Measurements from ENCODE around the gene ANKRD63. TPM values are rescaled to one million over a fixed set of nuclear protein-coding genes. Genes with fewer than 3 reads are reported as not detected.

Gene ANKRD63
- total RNA-seq, 6 experiments from 2014 or later = not detected

DNA sequence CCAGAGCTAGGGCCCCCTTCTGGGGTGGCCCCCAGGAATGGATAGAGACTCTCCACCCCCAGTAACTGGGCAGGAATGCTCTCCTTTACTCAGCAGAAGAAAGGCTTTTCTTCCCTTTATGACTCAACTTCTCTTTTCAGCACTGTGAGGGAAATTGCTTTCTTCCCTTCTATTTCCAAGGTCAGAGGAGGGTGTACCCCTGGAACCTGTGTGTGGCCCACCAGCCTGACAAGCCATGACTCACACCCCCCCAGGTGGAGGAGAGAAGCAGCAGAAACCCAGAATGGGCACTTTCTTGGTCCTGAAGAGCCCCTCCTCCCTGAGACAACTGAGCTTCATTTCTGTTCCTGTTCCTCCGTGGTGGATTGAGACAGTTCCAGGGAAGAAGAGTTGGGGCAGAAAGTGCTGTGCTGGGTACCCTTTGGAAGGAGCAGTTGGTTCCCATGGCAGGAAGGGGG is 2.7 kb upstream of the ANKRD63 start:
- Mint-ChIP-seq H3K4me1 (ENCODE audit: low read depth) (peaks cover 13% of the 10 kb centered on the region), H3K36me3 (ENCODE audit: low read depth) (no peaks in the 10 kb centered on the region), H3K27ac (no peak overlapping the region), H3K4me3 (no peak overlapping the region), H3K27me3 (ENCODE audit: insufficient read depth) (peaks cover 33% of the 10 kb centered on the region), H3K9me3 (no peaks in the 10 kb centered on the region)
- DNase-seq = no peak
- TF ChIP-seq CTCF (IDR thresholded peaks at IDR 0.05) = no peak

GRCh38 chr15:40285151-40285550 is 2.3 kb upstream of the ANKRD63 start:
- Mint-ChIP-seq H3K36me3 (ENCODE audit: low read depth) (no peaks in the 10 kb centered on the region), H3K27ac (no peak overlapping the region), H3K4me1 (ENCODE audit: low read depth) (peaks cover 13% of the 10 kb centered on the region), H3K4me3 (no peak overlapping the region), H3K27me3 (ENCODE audit: insufficient read depth) (peaks cover 34% of the 10 kb centered on the region), H3K9me3 (no peaks in the 10 kb centered on the region)
- DNase-seq = peak; percentile 46
- TF ChIP-seq CTCF (IDR thresholded peaks at IDR 0.05) = no peak

DNA sequence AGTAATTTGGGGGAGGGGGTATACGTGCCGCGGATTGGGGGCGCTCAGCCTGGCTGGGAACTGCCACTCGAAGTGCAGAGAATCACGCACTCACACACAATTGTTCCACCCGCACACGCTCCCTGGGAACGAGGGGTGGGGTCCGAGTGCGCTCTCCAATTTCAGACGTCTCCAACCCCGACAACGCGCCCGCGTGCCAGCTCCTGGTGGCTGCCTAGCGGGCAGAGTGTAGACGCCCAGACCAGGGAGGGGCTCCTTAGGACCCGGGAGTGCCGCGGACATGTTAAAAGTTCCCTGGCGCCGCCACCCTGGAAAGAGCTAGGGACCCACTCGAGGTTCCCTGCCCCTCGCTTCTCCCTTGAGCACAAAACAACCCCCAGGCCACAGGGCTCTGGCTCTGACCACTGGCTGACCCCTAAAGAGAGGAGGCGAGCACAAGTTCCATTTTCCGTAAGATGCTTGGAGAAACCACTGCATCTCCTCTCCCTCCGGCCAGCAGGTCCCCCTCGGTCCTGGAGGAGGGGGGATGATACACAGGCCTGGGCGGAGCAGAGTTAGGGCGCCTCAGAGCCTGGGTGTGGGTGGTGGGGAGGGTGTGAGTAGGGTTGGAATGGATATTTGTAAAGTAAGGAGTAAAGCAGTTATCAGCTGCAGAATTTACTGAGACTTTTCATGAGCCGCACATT is 894 bp upstream of the ANKRD63 start:
- H3K36me3 Mint-ChIP-seq (ENCODE audit: low read depth) = no peaks in the 10 kb centered on the region
- H3K9me3 Mint-ChIP-seq = no peaks in the 10 kb centered on the region
- H3K4me3 Mint-ChIP-seq = no peak overlapping the region
- DNase-seq = no peak
- H3K4me1 Mint-ChIP-seq (ENCODE audit: low read depth) = peaks cover 13% of the 10 kb centered on the region
- peaks cover 40% of the 10 kb centered on the region for H3K27me3 Mint-ChIP-seq (ENCODE audit: insufficient read depth)
- no peak for TF ChIP-seq CTCF (IDR thresholded peaks at IDR 0.05)
- no peak overlapping the region for H3K27ac Mint-ChIP-seq

DNA sequence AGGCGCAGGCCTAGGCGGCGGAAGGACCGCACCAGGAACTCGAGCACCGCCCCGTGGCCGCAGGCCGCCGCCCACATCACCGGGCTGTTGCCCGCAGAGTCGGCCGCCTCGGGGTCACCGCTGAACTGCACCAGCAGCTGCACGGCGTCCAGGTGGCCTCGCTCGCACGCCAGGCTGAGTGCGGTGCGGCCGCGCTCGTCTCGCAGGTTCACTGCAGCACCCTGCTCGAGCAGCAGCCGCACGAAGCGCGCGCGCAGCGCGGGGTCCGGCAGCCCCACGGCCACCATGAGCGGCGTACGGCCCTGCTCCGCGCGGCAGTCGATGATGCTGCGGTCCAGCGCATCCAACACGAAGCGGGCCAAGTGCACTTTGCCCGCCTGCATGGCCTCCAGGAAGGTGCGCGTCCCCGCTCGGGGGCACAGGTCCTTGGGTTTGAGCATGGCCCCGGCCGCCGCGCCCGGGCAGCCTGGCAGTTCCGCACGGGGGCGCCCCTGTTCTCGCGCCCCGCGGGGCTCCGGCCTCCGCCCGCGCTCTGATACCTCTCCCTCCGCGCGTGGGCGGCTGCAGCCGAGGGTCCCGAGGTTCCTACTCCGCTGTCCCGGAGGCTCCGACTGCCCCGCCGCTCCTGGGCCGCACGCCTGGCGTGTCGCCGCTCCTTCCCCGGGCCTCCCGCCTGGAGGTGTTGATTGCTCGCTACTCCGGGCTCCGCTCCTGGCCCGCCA is 556 bp downstream of the ANKRD63 start:
- Mint-ChIP-seq H3K27me3 (ENCODE audit: insufficient read depth) (peaks cover 43% of the 10 kb centered on the region), H3K36me3 (ENCODE audit: low read depth) (no peaks in the 10 kb centered on the region), H3K4me1 (ENCODE audit: low read depth) (peaks cover 13% of the 10 kb centered on the region), H3K4me3 (no peak overlapping the region), H3K9me3 (no peaks in the 10 kb centered on the region), H3K27ac (no peak overlapping the region)
- DNase-seq = no peak
- peak; percentile 62 for TF ChIP-seq CTCF (IDR thresholded peaks at IDR 0.05)

DNA sequence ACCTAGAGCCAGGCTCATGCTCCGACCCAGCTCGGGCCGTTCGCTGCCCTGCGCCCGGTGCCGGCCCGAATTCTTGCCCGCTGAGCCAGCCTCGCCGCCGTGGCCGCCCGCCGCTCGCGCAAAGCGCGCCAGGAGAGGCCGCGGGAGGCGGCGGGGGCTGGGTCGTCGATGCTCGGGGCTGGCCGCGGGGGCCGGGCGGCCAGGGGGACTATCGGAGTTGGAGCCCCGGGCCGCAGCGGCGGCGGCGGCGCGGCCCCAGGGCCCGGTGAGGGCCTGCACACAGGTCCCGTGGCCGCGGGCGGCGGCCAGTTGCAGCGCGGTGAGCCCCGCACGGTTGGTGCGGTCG is 1.1 kb downstream of the ANKRD63 start:
- H3K27me3 Mint-ChIP-seq (ENCODE audit: insufficient read depth) = peaks cover 43% of the 10 kb centered on the region

More for the DNA sequence above, 1.1 kb downstream of the ANKRD63 start:
- Mint-ChIP-seq H3K4me3 (no peak overlapping the region), H3K36me3 (ENCODE audit: low read depth) (no peaks in the 10 kb centered on the region), H3K4me1 (ENCODE audit: low read depth) (peaks cover 13% of the 10 kb centered on the region), H3K27ac (no peak overlapping the region), H3K9me3 (no peaks in the 10 kb centered on the region)
- no peak for TF ChIP-seq CTCF (IDR thresholded peaks at IDR 0.05)
- no peak for DNase-seq
